Activated naive CD4-positive, alpha-beta T cell treated with Interleukin-2 at 50 U/mL for 16 hours (primary cell): ENCODE measurements around the gene DCTN2.

ENCODE experiments used
- DNase-seq: peaks from one replicate; pipeline ENCODE4 v3.0.0-alpha.2; 2020

Gene DCTN2

GRCh38 chr12:57549203-57549908 lies 2.4 kb upstream of the DCTN2 start:
- DNase-seq, result no peak

GRCh38 chr12:57548488-57548887 lies 1.5 kb upstream of the DCTN2 start:
- DNase-seq, result no peak

- DNase-seq, result no peak
Measured at GRCh38 chr12:57548013-57548315, 972 bp upstream of the DCTN2 start.

- DNase-seq, result no peak
Measured at GRCh38 chr12:57547288-57548012, 458 bp upstream of the DCTN2 start.

GRCh38 chr12:57545809-57546437 lies 1.1 kb downstream of the DCTN2 start:
- no peak for DNase-seq

- DNase-seq, result no peak
Measured at GRCh38 chr12:57543581-57543980, 3.4 kb downstream of the DCTN2 start.

GRCh38 chr12:57541717-57542116 lies 5.3 kb downstream of the DCTN2 start:
- no peak for DNase-seq

- no peak for DNase-seq
Measured at GRCh38 chr12:57541001-57541400, 6.0 kb downstream of the DCTN2 start.

GRCh38 chr12:57539134-57539768 lies 7.7 kb downstream of the DCTN2 start:
- DNase-seq, result no peak

GRCh38 chr12:57536597-57536942 lies 10.4 kb downstream of the DCTN2 start:
- DNase-seq, result no peak

GRCh38 chr12:57535764-57536596 lies 11.0 kb downstream of the DCTN2 start:
- no peak for DNase-seq

- no peak for DNase-seq
Measured at GRCh38 chr12:57534991-57535543, 11.9 kb downstream of the DCTN2 start.

- DNase-seq, result no peak
Measured at GRCh38 chr12:57534250-57534649, 12.7 kb downstream of the DCTN2 start.

GRCh38 chr12:57533108-57533507 lies 13.9 kb downstream of the DCTN2 start:
- DNase-seq, result no peak

- no peak for DNase-seq
Measured at GRCh38 chr12:57531836-57532235, 15.2 kb downstream of the DCTN2 start.

- no peak for DNase-seq
Measured at GRCh38 chr12:57530396-57531142, 16.4 kb downstream of the DCTN2 start.

GRCh38 chr12:57529831-57530230 lies 17.2 kb downstream of the DCTN2 start:
- DNase-seq, result no peak

GRCh38 chr12:57528831-57529555 lies 18.0 kb downstream of the DCTN2 start:
- no peak for DNase-seq

GRCh38 chr12:57528176-57528575 lies 18.8 kb downstream of the DCTN2 start:
- no peak for DNase-seq

GRCh38 chr12:57527184-57527583 lies 19.8 kb downstream of the DCTN2 start:
- no peak for DNase-seq

- no peak for DNase-seq
Measured at GRCh38 chr12:57526477-57527126, 20.4 kb downstream of the DCTN2 start.
